Activated CD4-positive, alpha-beta memory T cell treated with anti-CD3 and anti-CD28 coated beads, Interleukin-2, amount 10 ng/mL, durations not matched to agents 7 days and 5 days (primary cell): ENCODE measurements around the gene SEC16A. TPM values are rescaled to one million over a fixed set of nuclear protein-coding genes. Genes with fewer than 3 reads are reported as not detected.

Source experiments
- CTCF ChIA-PET: fragments of 350-600 bp; sonication (Branson Sonifier 250); formaldehyde crosslinking; loops from one replicate; lab custom pipeline; 2021; ENCODE audit warnings: antibody characterized with exemption, inconsistent platforms; lab: Charles Lee
- POLR2A ChIA-PET: fragments of 350-600 bp; sonication (Branson Sonifier 250); formaldehyde crosslinking; loops from one replicate; lab custom pipeline; 2021; ENCODE audit warnings: antibody characterized with exemption; lab: Charles Lee
- DNase-seq: peaks from one replicate; pipeline ENCODE4 v3.0.0-alpha.2; 2020
- H3K27ac Mint-ChIP-seq: one replicate; pipeline ENCODE4 v1.8.0; 2021; ENCODE audit warnings: mild to moderate bottlenecking, mixed read lengths
- H3K27me3 Mint-ChIP-seq: one replicate; pipeline ENCODE4 v1.8.0; 2021; ENCODE audit warnings: mixed read lengths
- H3K36me3 Mint-ChIP-seq: one replicate; pipeline ENCODE4 v1.8.0; 2021; ENCODE audit warnings: low read depth, mixed read lengths
- H3K4me1 Mint-ChIP-seq: one replicate; pipeline ENCODE4 v1.8.0; 2021; ENCODE audit warnings: mixed read lengths
- H3K4me3 Mint-ChIP-seq: one replicate; pipeline ENCODE4 v1.8.0; 2021; ENCODE audit warnings: mild to moderate bottlenecking, mixed read lengths
- H3K9me3 Mint-ChIP-seq: one replicate; pipeline ENCODE4 v1.8.0; 2021; ENCODE audit warnings: mixed read lengths
- total RNA-seq, 2 experiments: library from RNA; stranded (reverse); gene quantifications; one replicate each; pipeline ENCODE4 v1.2.3, GENCODE V29; 2021

SEC16A gene
- total RNA-seq, 2 experiments from 2014 or later: 56.1 to 61.0 TPM

- H3K4me3 Mint-ChIP-seq: no peak overlapping the region
- no peaks in the 10 kb centered on the region for H3K27me3 Mint-ChIP-seq
- H3K4me1 Mint-ChIP-seq: no peaks in the 10 kb centered on the region
- H3K36me3 Mint-ChIP-seq: peaks cover 73% of the 10 kb centered on the region
- ChIA-PET CTCF (no interaction called here), POLR2A (interaction anchor here (1.4 kb wide), 1 partner anchor 13 kb away, joined by 3 read pairs; no protein-coding TSS in a partner anchor)
- no peaks in the 10 kb centered on the region for H3K9me3 Mint-ChIP-seq
- no peak overlapping the region for H3K27ac Mint-ChIP-seq
- no peak for DNase-seq
Measured at GRCh38 chr9:136455043-136456002, 27.5 kb downstream of the SEC16A start.

DNA sequence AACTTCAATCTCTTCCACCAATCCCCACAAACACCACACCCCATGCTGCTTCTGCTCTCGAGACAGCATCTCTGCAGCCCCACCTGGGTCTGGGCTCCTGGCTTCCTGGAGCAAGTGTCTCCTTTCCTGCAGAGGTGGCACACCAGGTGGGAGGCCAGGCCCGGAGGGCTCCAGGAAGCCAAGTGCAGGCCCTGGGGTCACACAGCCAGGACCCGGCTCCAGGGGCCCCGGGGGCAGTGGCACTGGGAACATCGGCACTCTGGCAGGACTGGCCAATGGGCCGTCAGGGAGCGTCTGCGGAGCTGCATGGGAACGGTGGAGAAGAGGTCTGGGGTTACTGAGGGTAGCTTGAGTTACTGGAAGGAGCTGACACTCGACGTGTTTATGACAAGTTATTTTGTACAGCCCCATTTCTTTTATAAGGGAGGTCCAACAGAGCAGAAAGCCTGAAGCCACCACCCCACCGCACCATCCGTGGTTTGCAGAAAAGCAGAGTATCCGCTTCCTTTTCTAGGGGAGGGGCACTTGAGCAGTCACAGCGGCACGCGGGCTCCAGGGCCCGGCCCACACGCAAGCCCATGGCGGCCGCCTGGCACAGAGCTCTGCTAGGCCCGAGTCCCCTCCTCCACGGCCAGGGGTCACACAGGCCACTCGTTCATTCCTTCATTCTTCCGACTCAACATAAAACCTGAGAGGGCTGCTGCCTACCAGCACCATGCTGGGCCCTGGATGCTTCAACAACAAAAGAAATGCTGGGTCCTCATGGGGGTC, 28.6 kb downstream of the SEC16A start:
- ChIA-PET POLR2A (interaction anchor here (1.4 kb wide), 1 partner anchor 14 kb away, joined by 3 read pairs; no protein-coding TSS in a partner anchor), CTCF (no interaction called here)
- Mint-ChIP-seq H3K4me1 (no peaks in the 10 kb centered on the region), H3K36me3 (peaks cover 75% of the 10 kb centered on the region), H3K27ac (no peak overlapping the region), H3K4me3 (no peak overlapping the region), H3K27me3 (no peaks in the 10 kb centered on the region), H3K9me3 (no peaks in the 10 kb centered on the region)
- no peak for DNase-seq

DNA sequence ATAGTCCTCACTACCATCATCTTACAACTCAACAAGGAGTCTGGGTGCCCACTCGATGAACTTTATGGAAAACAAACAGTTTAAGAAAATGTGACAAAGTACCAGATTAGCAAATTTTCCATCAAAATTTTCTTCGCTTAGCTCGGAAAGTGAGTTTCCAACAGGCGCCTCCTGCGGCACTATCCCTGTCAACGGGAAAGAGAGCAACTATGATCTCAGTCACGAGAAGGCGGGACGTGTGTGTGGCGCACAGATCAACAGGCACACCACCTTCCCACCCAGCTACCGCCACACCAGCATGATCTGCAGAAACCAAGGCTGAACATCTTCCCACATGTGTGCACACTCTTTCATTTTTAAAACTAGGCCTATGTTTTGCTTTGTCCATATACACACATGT, 29.5 kb downstream of the SEC16A start:
- no peaks in the 10 kb centered on the region for H3K4me1 Mint-ChIP-seq
- no peaks in the 10 kb centered on the region for H3K9me3 Mint-ChIP-seq
- no peak overlapping the region for H3K27ac Mint-ChIP-seq
- DNase-seq: no peak
- H3K36me3 Mint-ChIP-seq: peaks cover 71% of the 10 kb centered on the region
- no peaks in the 10 kb centered on the region for H3K27me3 Mint-ChIP-seq
- no peak overlapping the region for H3K4me3 Mint-ChIP-seq
- POLR2A ChIA-PET: no interaction called here
- CTCF ChIA-PET: interaction anchor here (0.6 kb wide), 1 partner anchor 605 kb away, joined by 3 read pairs; no protein-coding TSS in a partner anchor

- no peak overlapping the region for H3K27ac Mint-ChIP-seq
- no peaks in the 10 kb centered on the region for H3K9me3 Mint-ChIP-seq
- no peak overlapping the region for H3K4me3 Mint-ChIP-seq
- DNase-seq: no peak
- peaks cover 77% of the 10 kb centered on the region for H3K36me3 Mint-ChIP-seq
- POLR2A ChIA-PET: no interaction called here
- H3K4me1 Mint-ChIP-seq: no peaks in the 10 kb centered on the region
- no peaks in the 10 kb centered on the region for H3K27me3 Mint-ChIP-seq
- CTCF ChIA-PET: no interaction called here
Measured at GRCh38 chr9:136451221-136451877, 31.5 kb downstream of the SEC16A start.

DNA sequence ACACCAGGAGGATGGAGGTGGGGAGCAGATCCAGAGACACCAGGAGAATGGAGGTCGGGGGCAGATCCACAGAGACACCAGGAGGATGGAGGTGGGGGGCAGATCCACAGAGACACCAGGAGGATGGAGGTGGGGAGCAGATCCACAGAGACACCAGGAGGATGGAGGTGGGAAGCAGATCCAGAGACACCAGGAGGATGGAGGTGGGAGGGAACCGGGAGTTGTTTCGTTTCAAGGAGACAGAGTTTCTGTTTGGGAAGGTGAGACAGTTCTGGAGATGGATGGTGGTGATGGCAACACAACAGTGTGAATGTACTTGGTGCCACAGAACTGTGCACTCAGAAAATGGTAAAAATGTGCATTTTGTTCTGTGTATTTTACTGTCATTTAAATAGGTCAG, 34.2 kb downstream of the SEC16A start:
- Mint-ChIP-seq H3K27me3 (no peaks in the 10 kb centered on the region), H3K27ac (no peak overlapping the region), H3K4me3 (no peak overlapping the region), H3K4me1 (no peaks in the 10 kb centered on the region), H3K36me3 (peaks cover 63% of the 10 kb centered on the region), H3K9me3 (no peaks in the 10 kb centered on the region)
- CTCF ChIA-PET: no interaction called here
- POLR2A ChIA-PET: no interaction called here
- no peak for DNase-seq

- DNase-seq: no peak
- POLR2A ChIA-PET: no interaction called here
- CTCF ChIA-PET: no interaction called here
- Mint-ChIP-seq H3K27ac (no peak overlapping the region), H3K9me3 (no peaks in the 10 kb centered on the region), H3K4me1 (no peaks in the 10 kb centered on the region), H3K36me3 (peaks cover 64% of the 10 kb centered on the region), H3K4me3 (no peak overlapping the region), H3K27me3 (no peaks in the 10 kb centered on the region)
Measured at GRCh38 chr9:136447173-136447778, 35.6 kb downstream of the SEC16A start.

DNA sequence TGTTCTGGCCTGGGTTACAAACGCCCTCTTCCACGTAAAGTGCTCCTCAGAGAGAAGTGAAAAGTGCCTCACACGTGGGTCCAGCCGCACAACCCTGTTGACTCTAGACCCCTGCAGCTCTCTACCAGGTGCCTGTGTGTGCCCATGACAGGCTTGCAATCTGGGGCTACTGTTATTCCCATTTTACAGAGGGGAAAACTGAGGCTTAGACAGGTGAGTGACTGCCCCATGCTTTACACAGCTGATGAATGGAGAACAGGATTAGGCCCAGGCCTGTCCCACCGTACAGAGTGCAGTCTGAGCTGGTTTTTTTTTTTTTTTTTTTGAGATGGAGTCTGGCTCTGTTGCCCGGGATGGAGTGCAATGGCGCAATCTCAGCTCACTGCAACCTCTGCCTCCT, 37.0 kb downstream of the SEC16A start:
- no peaks in the 10 kb centered on the region for H3K27me3 Mint-ChIP-seq
- no peak for DNase-seq
- H3K4me1 Mint-ChIP-seq: no peaks in the 10 kb centered on the region
- CTCF ChIA-PET: interaction anchor here (0.7 kb wide), 1 partner anchor 189 kb away, joined by 4 read pairs; no protein-coding TSS in a partner anchor
- H3K27ac Mint-ChIP-seq: no peak overlapping the region
- no peak overlapping the region for H3K4me3 Mint-ChIP-seq
- peaks cover 60% of the 10 kb centered on the region for H3K36me3 Mint-ChIP-seq
- POLR2A ChIA-PET: interaction anchor here (1.6 kb wide), 1 partner anchor 12 kb away, joined by 3 read pairs; no protein-coding TSS in a partner anchor
- H3K9me3 Mint-ChIP-seq: no peaks in the 10 kb centered on the region

DNA sequence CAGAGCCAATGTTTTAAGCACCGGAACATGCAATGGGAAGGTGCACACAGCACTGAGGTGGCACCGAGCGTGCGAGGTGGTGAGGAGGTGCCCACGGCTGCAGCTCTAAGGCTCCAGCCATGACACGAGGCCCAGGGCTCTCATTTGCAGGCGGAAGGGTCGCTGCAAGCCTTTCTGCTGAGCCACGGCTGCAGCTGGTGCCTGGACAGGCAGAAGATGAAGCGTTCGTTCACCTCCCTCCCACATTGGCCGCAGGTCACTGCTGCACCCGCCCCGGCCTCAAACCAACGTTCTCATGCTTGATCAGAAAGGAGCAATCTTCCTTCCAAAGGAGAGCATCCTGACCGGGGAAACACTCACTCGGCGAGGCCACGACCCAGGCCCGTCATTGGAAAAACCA, 38.7 kb downstream of the SEC16A start:
- DNase-seq: no peak
- Mint-ChIP-seq H3K4me3 (no peak overlapping the region), H3K27me3 (no peaks in the 10 kb centered on the region), H3K36me3 (peaks cover 47% of the 10 kb centered on the region), H3K27ac (no peak overlapping the region), H3K9me3 (no peaks in the 10 kb centered on the region), H3K4me1 (peaks cover 3% of the 10 kb centered on the region)
- ChIA-PET POLR2A (no interaction called here), CTCF (no interaction called here)

- H3K4me3 Mint-ChIP-seq: no peak overlapping the region
- no peak overlapping the region for H3K27ac Mint-ChIP-seq
- no peaks in the 10 kb centered on the region for H3K27me3 Mint-ChIP-seq
- H3K36me3 Mint-ChIP-seq: peaks cover 47% of the 10 kb centered on the region
- CTCF ChIA-PET: no interaction called here
- POLR2A ChIA-PET: no interaction called here
- peaks cover 3% of the 10 kb centered on the region for H3K4me1 Mint-ChIP-seq
- DNase-seq: no peak
- no peaks in the 10 kb centered on the region for H3K9me3 Mint-ChIP-seq
Measured at GRCh38 chr9:136443687-136444086, 39.2 kb downstream of the SEC16A start.

- POLR2A ChIA-PET: no interaction called here
- CTCF ChIA-PET: no interaction called here
- Mint-ChIP-seq H3K36me3 (peaks cover 46% of the 10 kb centered on the region), H3K9me3 (no peaks in the 10 kb centered on the region), H3K27ac (no peak overlapping the region), H3K27me3 (no peaks in the 10 kb centered on the region), H3K4me1 (peaks cover 6% of the 10 kb centered on the region), H3K4me3 (no peak overlapping the region)
- DNase-seq: no peak
Measured at GRCh38 chr9:136443087-136443486, 39.8 kb downstream of the SEC16A start.

DNA sequence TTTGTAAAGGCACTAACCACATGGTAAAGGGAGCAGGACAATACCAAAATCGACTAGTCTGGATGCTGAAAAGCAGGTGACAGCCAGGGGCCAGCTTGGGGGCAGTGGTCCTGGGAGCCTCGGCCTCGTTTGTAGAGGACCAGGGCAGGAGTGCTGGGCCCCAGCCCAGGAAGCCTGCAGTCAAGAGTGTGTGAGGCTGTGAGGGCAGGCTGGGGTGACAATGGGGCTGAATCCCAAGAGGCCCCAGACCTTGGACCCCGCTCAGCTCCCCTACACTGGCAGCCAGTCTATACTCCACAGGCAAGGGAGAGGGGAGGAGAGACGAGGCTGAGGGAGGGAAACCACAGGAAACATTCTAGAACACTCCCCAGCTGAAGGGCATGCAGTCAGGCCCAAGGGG, 40.6 kb downstream of the SEC16A start:
- Mint-ChIP-seq H3K27ac (no peak overlapping the region), H3K27me3 (no peaks in the 10 kb centered on the region), H3K4me1 (peaks cover 14% of the 10 kb centered on the region), H3K36me3 (peaks cover 40% of the 10 kb centered on the region), H3K4me3 (no peak overlapping the region), H3K9me3 (no peaks in the 10 kb centered on the region)
- no peak for DNase-seq
- POLR2A ChIA-PET: interaction anchor here (1.3 kb wide), 1 partner anchor 79 kb away, joined by 3 read pairs; the partner anchor contains the start of gene DNLZ
- CTCF ChIA-PET: no interaction called here

GRCh38 chr9:136441681-136442245, 41.1 kb downstream of the SEC16A start:
- Mint-ChIP-seq H3K27me3 (no peaks in the 10 kb centered on the region), H3K4me3 (peak overlapping the region; percentile 35), H3K36me3 (peaks cover 37% of the 10 kb centered on the region), H3K4me1 (peaks cover 19% of the 10 kb centered on the region), H3K27ac (no peak overlapping the region), H3K9me3 (no peaks in the 10 kb centered on the region)
- ChIA-PET POLR2A (interaction anchor here (1.3 kb wide), 2 partner anchors 33 to 78 kb away, joined by 3 read pairs; partner anchors contain the start of gene DNLZ), CTCF (no interaction called here)
- DNase-seq: no peak
